Esophagus (tissue), 2 donors: Measurements from ENCODE around the gene ISOC2. TPM values are rescaled to one million over a fixed set of nuclear protein-coding genes. Genes with fewer than 3 reads are reported as not detected.

Source experiments
- H3K27ac ChIP-seq, 2 donors: one replicate each; pipeline ENCODE4 v1.5.1; 2013; ENCODE audit warnings: low read depth in 2 of 2, mild to moderate bottlenecking in 2 of 2, inconsistent platforms in 1 of 2, low read length in 1 of 2, moderate library complexity in 1 of 2
- H3K27me3 ChIP-seq, 2 donors: one replicate each; pipeline ENCODE4 v1.6.1; 2013; ENCODE audit warnings: low read length in 2 of 2, control low read depth in 1 of 2, mild to moderate bottlenecking in 1 of 2; ENCODE audit not compliant: insufficient read depth in 2 of 2, control insufficient read depth in 1 of 2
- H3K36me3 ChIP-seq, 2 donors: one replicate each; pipeline ENCODE4 v1.6.1; 2013; ENCODE audit warnings: low read length in 1 of 2; ENCODE audit not compliant: control insufficient read depth in 2 of 2, insufficient read depth in 2 of 2
- H3K4me1 ChIP-seq, 2 donors: one replicate each; pipeline ENCODE4 v1.6.1; 2013; ENCODE audit warnings: low read length in 1 of 2; ENCODE audit not compliant: control insufficient read depth in 2 of 2, insufficient read depth in 2 of 2
- H3K4me3 ChIP-seq, 2 donors: one replicate each; pipeline ENCODE4 v1.5.1; 2013; ENCODE audit warnings: low read length in 2 of 2, mild to moderate bottlenecking in 2 of 2, low read depth in 1 of 2, moderate library complexity in 1 of 2
- H3K9me3 ChIP-seq, 2 donors: one replicate each; pipeline ENCODE4 v1.6.1; 2013; ENCODE audit warnings: mild to moderate bottlenecking in 2 of 2, low read depth in 1 of 2, low read length in 1 of 2, moderate library complexity in 1 of 2; ENCODE audit not compliant: control insufficient read depth in 2 of 2, insufficient read depth in 1 of 2
- WGBS, 2 donors: extraction: QIAGEN DNeasy Blood & Tissue Kit; methylation state at CpG; one replicate each; pipeline ENCODE4 v1.1.7; 2013; 5-methylcytosine and 5-hydroxymethylcytosine counted together
- polyA plus RNA-seq, 2 donors: library from polyadenylated mRNA; stranded (reverse); fragments of 200-250 nt; gene quantifications; one replicate each; pipeline ENCODE4 v1.2.3, GENCODE V29; 2013
- donor health status: healthy with polysubstance abuse.
- donor health status: Bipolar disorder and iron deficiency.

ISOC2 gene
- polyA plus RNA-seq, 2 donors = 38.6 to 95.2 TPM

- peaks cover 5 to 32% of the 10 kb centered on the region in 2 donors for H3K4me1 ChIP-seq
- no peak overlapping the region for H3K27ac ChIP-seq
- 83 to 86% methylated on average over 5 of the region's 5 CpGs for WGBS, 2 donors
Observed at GRCh38 chr19:55405638-55406037, 55.8 kb downstream of the ISOC2 start.

More at GRCh38 chr19:55405638-55406037, 55.8 kb downstream of the ISOC2 start:
- H3K36me3 ChIP-seq = peaks cover 7 to 26% of the 10 kb centered on the region in 2 donors
- peak overlapping the region in 1 of 2 donors; percentile 76 for H3K4me3 ChIP-seq
- H3K27me3 ChIP-seq = no peaks in the 10 kb centered on the region
- H3K9me3 ChIP-seq = no peaks in the 10 kb centered on the region

Other genes starting within 250 kb of the ISOC2 start
- gene TMEM86B, start 232.9 kb downstream of the ISOC2 start, polyA plus RNA-seq = 1 to 10 TPM; 2.3 to 6.0 TPM
- 10 to 100 TPM; 29.8 to 30.6 TPM for gene PPP6R1, start 202.6 kb downstream of the ISOC2 start, polyA plus RNA-seq
- gene HSPBP1, start 181.5 kb downstream of the ISOC2 start, polyA plus RNA-seq = 10 to 100 TPM; 30.9 to 44.9 TPM
- 1 to 10 TPM in 1 of 2 donors, under 1 TPM in 1; 0.96 to 1.0 TPM for gene BRSK1, start 177.6 kb downstream of the ISOC2 start, polyA plus RNA-seq
- gene TMEM150B, start 136.3 kb downstream of the ISOC2 start, polyA plus RNA-seq = under 1 TPM in 1 of 2 donors, not detected in 1; 0.12 TPM
- gene KMT5C, start 121.8 kb downstream of the ISOC2 start, polyA plus RNA-seq = 1 to 10 TPM; 5.0 to 9.4 TPM
- under 1 TPM; 0.48 to 0.53 TPM for gene COX6B2, start 106.9 kb downstream of the ISOC2 start, polyA plus RNA-seq
- not detected for gene GARIN5B, start 98.4 kb downstream of the ISOC2 start, polyA plus RNA-seq
- under 1 TPM; 0.47 to 0.51 TPM for gene IL11, start 91.2 kb downstream of the ISOC2 start, polyA plus RNA-seq
- gene TMEM190, start 84.8 kb downstream of the ISOC2 start, polyA plus RNA-seq = not detected
- under 1 TPM; 0.49 to 0.98 TPM for gene TMEM238, start 77.3 kb downstream of the ISOC2 start, polyA plus RNA-seq
- 1,000 to 10,000 TPM; 2,179 to 2,435 TPM for gene RPL28, start 75.7 kb downstream of the ISOC2 start, polyA plus RNA-seq
- gene UBE2S, start 53.9 kb downstream of the ISOC2 start, polyA plus RNA-seq = 10 to 100 TPM; 12.8 to 24.1 TPM
- gene SHISA7, start 18.3 kb downstream of the ISOC2 start, polyA plus RNA-seq = under 1 TPM in 1 of 2 donors, not detected in 1; 0.01 TPM
- gene C19orf85, start 3.1 kb upstream of the ISOC2 start, polyA plus RNA-seq = under 1 TPM in 1 of 2 donors, not detected in 1; 0.04 TPM
- 1 to 10 TPM; 3.8 to 7.0 TPM for gene ZNF628, start 15.0 kb upstream of the ISOC2 start, polyA plus RNA-seq
- gene NAT14, start 23.5 kb upstream of the ISOC2 start, polyA plus RNA-seq = 1 to 10 TPM; 4.2 to 6.8 TPM
- 1 to 10 TPM in 1 of 2 donors, under 1 TPM in 1; 0.92 to 1.0 TPM for gene SSC5D, start 26.8 kb upstream of the ISOC2 start, polyA plus RNA-seq
- not detected for gene SBK2, start 75.5 kb upstream of the ISOC2 start, polyA plus RNA-seq
- under 1 TPM; 0.09 to 0.18 TPM for gene SBK3, start 83.9 kb upstream of the ISOC2 start, polyA plus RNA-seq
- gene ZNF579, start 119.2 kb upstream of the ISOC2 start, polyA plus RNA-seq = 1 to 10 TPM; 3.4 to 4.4 TPM
- 10 to 100 TPM in 1 of 2 donors, 1 to 10 TPM in 1; 7.2 to 10.9 TPM for gene FIZ1, start 137.9 kb upstream of the ISOC2 start, polyA plus RNA-seq
- 10 to 100 TPM; 24.6 to 30.5 TPM for gene ZNF524, start 138.6 kb upstream of the ISOC2 start, polyA plus RNA-seq
- gene ZNF865, start 144.0 kb upstream of the ISOC2 start, polyA plus RNA-seq = 1 to 10 TPM; 4.3 to 5.9 TPM
- gene ZNF784, start 162.9 kb upstream of the ISOC2 start, polyA plus RNA-seq = 1 to 10 TPM; 5.2 to 5.9 TPM
- gene ZNF580, start 179.4 kb upstream of the ISOC2 start, polyA plus RNA-seq = 10 to 100 TPM; 12.8 to 14.2 TPM
- 10 to 100 TPM; 10.3 to 16.6 TPM for gene ZNF581, start 182.0 kb upstream of the ISOC2 start, polyA plus RNA-seq
- gene CCDC106, start 186.6 kb upstream of the ISOC2 start, polyA plus RNA-seq = 1 to 10 TPM; 5.6 to 9.1 TPM
- gene U2AF2, start 193.4 kb upstream of the ISOC2 start, polyA plus RNA-seq = 100 to 1,000 TPM; 110 to 120 TPM
- gene EPN1, start 213.6 kb upstream of the ISOC2 start, polyA plus RNA-seq = 10 to 100 TPM; 79.1 to 83.0 TPM